Limb (tissue), 2 donors: ENCODE results near the gene FAM171A1.

Source experiments
- DNase-seq, 2 donors: peaks; one replicate each; pipeline ENCODE4 v3.0.0-alpha.2; 2016; ENCODE audit errors: extremely low spot score in 2 of 2

Gene FAM171A1

GRCh38 chr10:15252396-15252795 lies 118.7 kb downstream of the FAM171A1 start:
- DNase-seq: no peak

GRCh38 chr10:15251791-15252380 lies 119.2 kb downstream of the FAM171A1 start:
- no peak for DNase-seq

GRCh38 chr10:15245530-15245929 lies 125.6 kb downstream of the FAM171A1 start:
- DNase-seq: no peak

GRCh38 chr10:15244635-15245197 lies 126.4 kb downstream of the FAM171A1 start:
- no peak for DNase-seq

GRCh38 chr10:15242261-15242840 lies 128.7 kb downstream of the FAM171A1 start:
- no peak for DNase-seq

GRCh38 chr10:15241306-15241705 lies 129.8 kb downstream of the FAM171A1 start:
- DNase-seq: no peak

GRCh38 chr10:15238555-15239335 lies 132.3 kb downstream of the FAM171A1 start:
- no peak for DNase-seq

GRCh38 chr10:15237351-15237750 lies 133.7 kb downstream of the FAM171A1 start:
- DNase-seq: peak in 1 of 2 donors; percentile 72

GRCh38 chr10:15236340-15236739 lies 134.7 kb downstream of the FAM171A1 start:
- no peak for DNase-seq

GRCh38 chr10:15232279-15232678 lies 138.8 kb downstream of the FAM171A1 start:
- DNase-seq: no peak

- no peak for DNase-seq
These were observed 139.7 kb downstream of the FAM171A1 start for GRCh38 chr10:15231426-15231825.

- no peak for DNase-seq
These were observed 140.8 kb downstream of the FAM171A1 start for GRCh38 chr10:15230257-15230656.

- no peak for DNase-seq
These were observed 141.8 kb downstream of the FAM171A1 start for GRCh38 chr10:15229268-15229667.

GRCh38 chr10:15228426-15228825 lies 142.7 kb downstream of the FAM171A1 start:
- DNase-seq: no peak

- no peak for DNase-seq
These were observed 143.3 kb downstream of the FAM171A1 start for GRCh38 chr10:15227611-15228372.

- DNase-seq: no peak
These were observed 145.6 kb downstream of the FAM171A1 start for GRCh38 chr10:15225511-15225910.

- DNase-seq: no peak
These were observed 146.1 kb downstream of the FAM171A1 start for GRCh38 chr10:15224948-15225347.

GRCh38 chr10:15223174-15223573 lies 147.9 kb downstream of the FAM171A1 start:
- DNase-seq: no peak

GRCh38 chr10:15222511-15222910 lies 148.6 kb downstream of the FAM171A1 start:
- no peak for DNase-seq

- DNase-seq: peak in 1 of 2 donors; percentile 56
These were observed 150.6 kb downstream of the FAM171A1 start for GRCh38 chr10:15220445-15220844.

- DNase-seq: no peak
These were observed 154.4 kb downstream of the FAM171A1 start for GRCh38 chr10:15216700-15217099.

GRCh38 chr10:15214237-15214636 lies 156.9 kb downstream of the FAM171A1 start:
- no peak for DNase-seq
